ENCODE data around the gene ABCC1. TPM values are rescaled to one million over a fixed set of nuclear protein-coding genes. Genes with fewer than 3 reads are reported as not detected.

The ABCC1 gene
- total RNA-seq, 6 donors from 2014 or later, result 35.4 to 106 (median 44.8) TPM

- ATAC-seq (ENCODE audit: low FRiP score in 2 of 2) (no peak), DNase-seq (no peak)
- H3K4me1 ChIP-seq, result peaks cover 16 to 45% (median 29%) of the 10 kb centered on the region in 4 donors
- H3K9me3 ChIP-seq, result peaks cover 0 to 5% (median 0%) of the 10 kb centered on the region in 4 donors
- H3K27me3 ChIP-seq, result no peaks in the 10 kb centered on the region
- no peak overlapping the region for H3K4me3 ChIP-seq
- H3K36me3 ChIP-seq, result no peaks in the 10 kb centered on the region
- no peak for TF ChIP-seq CTCF (IDR thresholded peaks at IDR 0.05)
- no peak for TF ChIP-seq EP300 (IDR thresholded peaks at IDR 0.05)
- TF ChIP-seq POLR2A (IDR thresholded peaks at IDR 0.05), result no peak
- TF ChIP-seq POLR2AphosphoS5 (IDR thresholded peaks at IDR 0.05), result no peak
- WGBS, 2 donors, result 82 to 89% methylated on average over 5 of the region's 5 CpGs
- no peak overlapping the region for H3K27ac ChIP-seq
These were observed 14.0 kb downstream of the ABCC1 start for GRCh38 chr16:15963307-15963910.

GRCh38 chr16:15966420-15966819 lies 17.0 kb downstream of the ABCC1 start:
- H3K27me3 ChIP-seq, result no peaks in the 10 kb centered on the region
- no peak overlapping the region for H3K27ac ChIP-seq
- ATAC-seq (ENCODE audit: low FRiP score in 2 of 2), result no peak
- DNase-seq, result no peak
- WGBS, 2 donors, result 70 to 79% methylated on average over 5 of the region's 5 CpGs
- TF ChIP-seq CTCF (IDR thresholded peaks at IDR 0.05) (no peak), EP300 (IDR thresholded peaks at IDR 0.05) (no peak), POLR2AphosphoS5 (IDR thresholded peaks at IDR 0.05) (no peak), POLR2A (IDR thresholded peaks at IDR 0.05) (no peak)
- no peak overlapping the region for H3K4me3 ChIP-seq
- H3K36me3 ChIP-seq, result no peaks in the 10 kb centered on the region
- peaks cover 0 to 5% (median 0%) of the 10 kb centered on the region in 4 donors for H3K9me3 ChIP-seq
- H3K4me1 ChIP-seq, result peaks cover 12 to 26% (median 16%) of the 10 kb centered on the region in 4 donors

GRCh38 chr16:15966836-15967546 lies 17.6 kb downstream of the ABCC1 start:
- ATAC-seq (ENCODE audit: low FRiP score in 2 of 2) (peak; percentile 66 to 73), DNase-seq (no peak)
- H3K4me3 ChIP-seq, result no peak overlapping the region
- peaks cover 0 to 5% (median 0%) of the 10 kb centered on the region in 4 donors for H3K9me3 ChIP-seq
- TF ChIP-seq CTCF (IDR thresholded peaks at IDR 0.05) (no peak), POLR2A (IDR thresholded peaks at IDR 0.05) (no peak), EP300 (IDR thresholded peaks at IDR 0.05) (no peak), POLR2AphosphoS5 (IDR thresholded peaks at IDR 0.05) (no peak)
- H3K27ac ChIP-seq, result no peak overlapping the region
- 32 to 40% methylated on average over 5 of the region's 5 CpGs for WGBS, 2 donors
- no peaks in the 10 kb centered on the region for H3K36me3 ChIP-seq
- no peaks in the 10 kb centered on the region for H3K27me3 ChIP-seq
- peaks cover 6 to 21% (median 15%) of the 10 kb centered on the region in 4 donors for H3K4me1 ChIP-seq

GRCh38 chr16:15967655-15968315 lies 18.4 kb downstream of the ABCC1 start:
- Histone ChIP-seq H3K4me3 (no peak overlapping the region), H3K9me3 (peaks cover 0 to 5% (median 0%) of the 10 kb centered on the region in 4 donors), H3K36me3 (no peaks in the 10 kb centered on the region), H3K27me3 (no peaks in the 10 kb centered on the region), H3K4me1 (peaks cover 5 to 18% (median 15%) of the 10 kb centered on the region in 4 donors), H3K27ac (no peak overlapping the region)
- TF ChIP-seq CTCF (IDR thresholded peaks at IDR 0.05), result no peak
- no peak for TF ChIP-seq EP300 (IDR thresholded peaks at IDR 0.05)
- no peak for TF ChIP-seq POLR2A (IDR thresholded peaks at IDR 0.05)
- TF ChIP-seq POLR2AphosphoS5 (IDR thresholded peaks at IDR 0.05), result no peak
- DNase-seq, result no peak
- ATAC-seq (ENCODE audit: low FRiP score in 2 of 2), result no peak
- 90 to 94% methylated on average over 11 of the region's 11 CpGs for WGBS, 2 donors
